Measurements from ENCODE around the gene UNC13C. TPM values are rescaled to one million over a fixed set of nuclear protein-coding genes. Genes with fewer than 3 reads are reported as not detected.

The UNC13C gene
- total RNA-seq, 1 donor from 2014 or later, result 3.7 TPM

- Mint-ChIP-seq H3K36me3 (no peaks in the 10 kb centered on the region), H3K27me3 (no peaks in the 10 kb centered on the region), H3K27ac (no peak overlapping the region), H3K4me3 (no peak overlapping the region), H3K9me3 (no peaks in the 10 kb centered on the region), H3K4me1 (ENCODE audit: unreplicated experiment) (no peaks in the 10 kb centered on the region)
- TF ChIP-seq, protein P1, sequence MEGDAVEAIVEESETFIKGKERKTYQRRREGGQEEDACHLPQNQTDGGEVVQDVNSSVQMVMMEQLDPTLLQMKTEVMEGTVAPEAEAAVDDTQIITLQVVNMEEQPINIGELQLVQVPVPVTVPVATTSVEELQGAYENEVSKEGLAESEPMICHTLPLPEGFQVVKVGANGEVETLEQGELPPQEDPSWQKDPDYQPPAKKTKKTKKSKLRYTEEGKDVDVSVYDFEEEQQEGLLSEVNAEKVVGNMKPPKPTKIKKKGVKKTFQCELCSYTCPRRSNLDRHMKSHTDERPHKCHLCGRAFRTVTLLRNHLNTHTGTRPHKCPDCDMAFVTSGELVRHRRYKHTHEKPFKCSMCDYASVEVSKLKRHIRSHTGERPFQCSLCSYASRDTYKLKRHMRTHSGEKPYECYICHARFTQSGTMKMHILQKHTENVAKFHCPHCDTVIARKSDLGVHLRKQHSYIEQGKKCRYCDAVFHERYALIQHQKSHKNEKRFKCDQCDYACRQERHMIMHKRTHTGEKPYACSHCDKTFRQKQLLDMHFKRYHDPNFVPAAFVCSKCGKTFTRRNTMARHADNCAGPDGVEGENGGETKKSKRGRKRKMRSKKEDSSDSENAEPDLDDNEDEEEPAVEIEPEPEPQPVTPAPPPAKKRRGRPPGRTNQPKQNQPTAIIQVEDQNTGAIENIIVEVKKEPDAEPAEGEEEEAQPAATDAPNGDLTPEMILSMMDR (conservative IDR thresholded peaks at IDR 0.05), result no peak
- no peak for DNase-seq (ENCODE audit: extremely low spot score, unreplicated experiment)
These were observed 590.1 kb downstream of the UNC13C start for GRCh38 chr15:54568381-54568780.

DNA sequence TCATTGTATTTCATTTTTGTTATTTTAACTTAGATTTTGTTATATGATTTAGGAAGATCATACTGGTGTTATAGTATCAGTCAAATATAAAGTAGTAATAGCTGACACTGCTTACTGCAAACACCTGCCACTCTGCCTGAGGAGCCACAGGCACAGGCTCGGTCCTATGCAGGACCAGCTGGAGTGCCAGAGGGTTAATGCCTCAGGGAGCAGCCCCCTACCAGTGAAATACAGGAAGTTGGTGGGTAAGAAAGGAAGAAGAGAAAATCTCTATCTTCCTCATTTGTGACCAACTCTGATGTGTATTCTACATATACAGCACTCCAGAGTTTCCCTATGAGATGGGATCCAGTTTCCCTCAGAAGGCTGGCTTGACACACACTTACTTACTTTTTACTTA, 593.3 kb downstream of the UNC13C start:
- Mint-ChIP-seq H3K4me3 (no peak overlapping the region), H3K9me3 (no peaks in the 10 kb centered on the region), H3K27ac (no peak overlapping the region), H3K36me3 (no peaks in the 10 kb centered on the region), H3K27me3 (no peaks in the 10 kb centered on the region), H3K4me1 (ENCODE audit: unreplicated experiment) (no peaks in the 10 kb centered on the region)
- DNase-seq (ENCODE audit: extremely low spot score, unreplicated experiment), result no peak
- TF ChIP-seq, protein P1 (conservative IDR thresholded peaks at IDR 0.05), result no peak

GRCh38 chr15:54575586-54575985, 597.3 kb downstream of the UNC13C start:
- Mint-ChIP-seq H3K36me3 (no peaks in the 10 kb centered on the region), H3K9me3 (no peaks in the 10 kb centered on the region), H3K4me1 (ENCODE audit: unreplicated experiment) (no peaks in the 10 kb centered on the region), H3K4me3 (no peak overlapping the region), H3K27ac (no peak overlapping the region), H3K27me3 (peaks cover 5% of the 10 kb centered on the region)
- TF ChIP-seq, protein P1 (conservative IDR thresholded peaks at IDR 0.05), result no peak
- no peak for DNase-seq (ENCODE audit: extremely low spot score, unreplicated experiment)

- Mint-ChIP-seq H3K36me3 (no peaks in the 10 kb centered on the region), H3K27me3 (peaks cover 5% of the 10 kb centered on the region), H3K9me3 (peaks cover 5% of the 10 kb centered on the region), H3K27ac (no peak overlapping the region), H3K4me3 (no peak overlapping the region), H3K4me1 (ENCODE audit: unreplicated experiment) (no peaks in the 10 kb centered on the region)
- TF ChIP-seq, protein P1 (conservative IDR thresholded peaks at IDR 0.05), result no peak
- no peak for DNase-seq (ENCODE audit: extremely low spot score, unreplicated experiment)
These were observed 598.2 kb downstream of the UNC13C start for GRCh38 chr15:54576298-54576935.

- peaks cover 5% of the 10 kb centered on the region for H3K27me3 Mint-ChIP-seq
- no peaks in the 10 kb centered on the region for H3K36me3 Mint-ChIP-seq
- peaks cover 5% of the 10 kb centered on the region for H3K9me3 Mint-ChIP-seq
- H3K27ac Mint-ChIP-seq, result no peak overlapping the region
- TF ChIP-seq, protein P1 (conservative IDR thresholded peaks at IDR 0.05), result no peak
- no peaks in the 10 kb centered on the region for H3K4me1 Mint-ChIP-seq (ENCODE audit: unreplicated experiment)
- H3K4me3 Mint-ChIP-seq, result no peak overlapping the region
- no peak for DNase-seq (ENCODE audit: extremely low spot score, unreplicated experiment)
These were observed 599.4 kb downstream of the UNC13C start for GRCh38 chr15:54577476-54578250.
